Metanephros (tissue), 1 donor: ENCODE measurements around the gene PPP1R17. TPM values are rescaled to one million over a fixed set of nuclear protein-coding genes. Genes with fewer than 3 reads are reported as not detected.

Experiments used
- total RNA-seq: library from RNA; depleted of rRNA; stranded (reverse); fragments of >200 nt; gene quantifications from one replicate; pipeline ENCODE4 v1.2.3, GENCODE V29; 2014

PPP1R17 gene
- not detected for total RNA-seq

DNA sequence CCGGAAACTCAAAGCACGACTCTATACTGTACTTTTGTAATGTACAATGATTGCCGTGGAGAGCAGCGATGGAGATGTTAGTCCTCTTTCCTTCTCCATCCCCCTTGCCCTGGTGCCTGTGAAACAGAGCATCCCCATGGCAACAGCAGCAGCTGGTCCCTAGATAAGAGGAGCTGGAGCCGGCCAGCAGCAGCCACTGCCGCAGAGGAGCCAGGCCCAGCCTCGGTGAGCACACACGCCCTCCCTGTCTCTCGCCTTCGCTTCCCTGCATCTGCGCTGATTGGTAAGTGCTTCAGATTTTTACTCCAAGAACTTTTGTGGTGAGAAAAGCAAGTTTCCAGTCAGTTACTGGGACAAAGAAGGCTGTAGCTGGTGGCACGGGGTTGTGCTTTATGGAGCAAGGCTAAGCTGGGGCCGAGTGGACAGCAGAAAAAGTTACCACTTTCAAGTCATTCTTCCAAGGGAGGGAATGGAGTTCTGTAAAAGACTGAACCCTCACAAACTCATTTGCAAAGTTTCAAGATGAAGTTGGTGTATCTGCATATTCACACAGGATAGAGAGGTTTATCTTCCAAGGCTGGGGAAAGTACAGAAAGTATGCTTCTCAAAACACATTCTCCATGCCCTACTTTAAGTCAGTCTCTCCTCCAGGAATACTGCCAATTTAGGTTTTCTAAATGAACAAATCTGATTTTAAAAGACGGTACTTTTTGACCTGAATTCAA, at the start of gene PPP1R17:
Gene PPP1R17, plus strand, starts transcription at position 192 of the 725 bp plus-strand sequence. CDS start 5,227 bp downstream, outside the sequence.

Other genes with a start within 250 kb of the PPP1R17 start
- gene ITPRID1, start 173.1 kb upstream of the PPP1R17 start, total RNA-seq = not detected